Motor neuron (in vitro differentiated cells): Measurements from ENCODE around the gene WFDC10A. TPM values are rescaled to one million over a fixed set of nuclear protein-coding genes. Genes with fewer than 3 reads are reported as not detected.
A peak's percentile ranks its signal among the peaks of the same experiment; 100 is the strongest.
"Not testable (repeated sequence)": the region's sequence is repeated elsewhere in the genome, so short reads cannot be mapped to it uniquely, and the experiment has no call there.

Source experiments
- ATAC-seq, 8 experiments: fragments of 200-7000 bp; cut with Tn5 transposase; replicated peaks in 6 of 8; 2 replicates each; pipeline ENCODE4 v1.8.0; 2021; ENCODE audit warnings: mild to moderate bottlenecking in 8 of 8, moderate library complexity in 8 of 8
- H3K27ac ChIP-seq, 2 donors: fragments of 250-450 bp; sonication (Bioruptor Pico); 2 replicates each; pipeline ENCODE4 v1.9.0; 2021; ENCODE audit warnings: antibody characterized with exemption in 2 of 2, mild to moderate bottlenecking in 2 of 2, moderate library complexity in 1 of 2
- H3K4me1 ChIP-seq, 2 donors: fragments of 250-450 bp; sonication (Bioruptor Pico); replicated peaks in 1 of 2; 2 replicates each; pipeline ENCODE4 v1.6.1; 2021; ENCODE audit warnings: antibody characterized with exemption in 2 of 2, mild to moderate bottlenecking in 2 of 2, moderate library complexity in 1 of 2
- H3K4me3 ChIP-seq, 5 donors: fragments of 250-450 bp; sonication (Bioruptor Pico); 2 replicates each; pipeline ENCODE4 v1.9.0; 2021; ENCODE audit warnings: antibody characterized with exemption in 5 of 5, mild to moderate bottlenecking in 5 of 5, moderate library complexity in 4 of 5
- WGBS, 10 experiments: fragments of 450-650 bp; shearing (Covaris generic); methylation state at CpG; one replicate each; pipeline ENCODE4 v1.0.0; 2022; 5-methylcytosine and 5-hydroxymethylcytosine counted together
- in situ Hi-C, 9 experiments: fragments of 400-800 bp; cut with MboI; loops; one replicate each; pipeline ENCODE4 v1.15.0; 2021; ENCODE audit warnings: low sequenced_read_pairs in 9 of 9, low pct_unique_long_range_greater_than_20kb in 2 of 9; ENCODE audit not compliant: unreplicated experiment in 9 of 9
- total RNA-seq, 8 experiments: library from RNA; unstranded; fragments of 300-600 nt; gene quantifications; 2 replicates each; pipeline versions ENCODE4 v1.2.3 to v1.2.4, GENCODE V29; 2022

WFDC10A gene
- total RNA-seq, result not detected

GRCh38 chr20:45629496-45630100 is at the start of gene WFDC10A:
Gene WFDC10A (plus strand): TSS chr20:45629739. CDS start chr20:45629814, 75 bp downstream.
- Histone ChIP-seq H3K27ac (no peak within 1 kb of the TSS), H3K4me3 (no peak within 1 kb of the TSS), H3K4me1 (no peaks in the 10 kb centered on the region)
- ATAC-seq, result peak; percentile 58 to 100 (median 76)
- in situ Hi-C loops, result no loop called here
- 0 to 31% (median 10%) methylated on average over 1 to 6 of the region's 9 CpGs for WGBS, 10 experiments

GRCh38 chr20:45581702-45582101 is 47.8 kb upstream of the WFDC10A start:
- peaks cover 4 to 7% of the 10 kb centered on the region in 2 donors for H3K4me1 ChIP-seq
- ATAC-seq, result no peak
- H3K27ac ChIP-seq, result no peak overlapping the region
- no peak overlapping the region for H3K4me3 ChIP-seq
- in situ Hi-C loops, result no loop called here

GRCh38 chr20:45583502-45583901 is 46.0 kb upstream of the WFDC10A start:
- H3K4me1 ChIP-seq, result peaks cover 0 to 4% of the 10 kb centered on the region in 2 donors
- no peak overlapping the region for H3K4me3 ChIP-seq
- 50 to 90% (median 67%) methylated on average over 1 to 3 of the region's 3 CpGs; no CpG with 5 or more reads in 2 of the 10 experiments for WGBS, 10 experiments
- H3K27ac ChIP-seq, result no peak overlapping the region
- ATAC-seq, result no peak
- in situ Hi-C loops, result no loop called here

GRCh38 chr20:45584294-45584693 is 45.2 kb upstream of the WFDC10A start:
- WGBS, 10 experiments, result 60 to 100% (median 89%) methylated on average over 1 to 5 of the region's 5 CpGs; no CpG with 5 or more reads in 2 of the 10 experiments
- ATAC-seq, H3K27ac ChIP-seq, H3K4me1 ChIP-seq, H3K4me3 ChIP-seq, in situ Hi-C loops: not testable (repeated sequence)

GRCh38 chr20:45585986-45586385 is 43.6 kb upstream of the WFDC10A start:
- in situ Hi-C loops, H3K4me3 ChIP-seq, H3K27ac ChIP-seq, H3K4me1 ChIP-seq, ATAC-seq: not testable (repeated sequence)
- WGBS, 10 experiments, result 23 to 100% (median 83%) methylated on average over 1 to 4 of the region's 5 CpGs; no CpG with 5 or more reads in 3 of the 10 experiments

- in situ Hi-C loops, result no loop called here
These were observed 40.7 kb upstream of the WFDC10A start for GRCh38 chr20:45588800-45589199.

GRCh38 chr20:45589725-45590124 is 39.8 kb upstream of the WFDC10A start:
- Histone ChIP-seq H3K4me3 (no peak overlapping the region), H3K27ac (no peak overlapping the region), H3K4me1 (no peaks in the 10 kb centered on the region)
- no peak for ATAC-seq
- WGBS, 10 experiments, result 0 to 29% (median 8%) methylated on average over 1 of the region's 1 CpG; no CpG with 5 or more reads in 6 of the 10 experiments
- in situ Hi-C loops, result no loop called here

More at GRCh38 chr20:45588800-45589199, 40.7 kb upstream of the WFDC10A start:
- Histone ChIP-seq H3K4me3 (no peak overlapping the region), H3K4me1 (no peaks in the 10 kb centered on the region), H3K27ac (no peak overlapping the region)
- ATAC-seq, result no peak
- WGBS, 10 experiments, result 0 to 100% (median 83%) methylated on average over 1 to 2 of the region's 2 CpGs; no CpG with 5 or more reads in 5 of the 10 experiments

- in situ Hi-C loops, result no loop called here
- 16 to 79% (median 60%) methylated on average over 1 to 5 of the region's 5 CpGs for WGBS, 10 experiments
- Histone ChIP-seq H3K4me1 (no peaks in the 10 kb centered on the region), H3K4me3 (no peak overlapping the region), H3K27ac (no peak overlapping the region)
- peak in 3 of 8 experiments; percentile 77 to 89 (median 81) for ATAC-seq
These were observed 36.9 kb upstream of the WFDC10A start for GRCh38 chr20:45592574-45593189.

GRCh38 chr20:45593498-45593897 is 36.0 kb upstream of the WFDC10A start:
- WGBS, 10 experiments, result 0 to 75% (median 0%) methylated on average over 1 of the region's 1 CpG; no CpG with 5 or more reads in 1 of the 10 experiments
- Histone ChIP-seq H3K27ac (no peak overlapping the region), H3K4me3 (no peak overlapping the region), H3K4me1 (no peaks in the 10 kb centered on the region)
- in situ Hi-C loops, result no loop called here
- ATAC-seq, result no peak

- Histone ChIP-seq H3K27ac (no peak overlapping the region), H3K4me1 (no peaks in the 10 kb centered on the region), H3K4me3 (no peak overlapping the region)
- WGBS, 10 experiments, result 0 to 83% (median 0%) methylated on average over 1 of the region's 1 CpG; no CpG with 5 or more reads in 6 of the 10 experiments
- in situ Hi-C loops, result no loop called here
- ATAC-seq, result no peak
These were observed 34.3 kb upstream of the WFDC10A start for GRCh38 chr20:45595235-45595634.

GRCh38 chr20:45607810-45608209 is 21.7 kb upstream of the WFDC10A start:
- Histone ChIP-seq H3K4me1 (no peaks in the 10 kb centered on the region), H3K27ac (no peak overlapping the region), H3K4me3 (no peak overlapping the region)
- no peak for ATAC-seq
- in situ Hi-C loops, result no loop called here
- WGBS, 10 experiments, result 17 to 100% (median 94%) methylated on average over 1 of the region's 1 CpG; no CpG with 5 or more reads in 4 of the 10 experiments

GRCh38 chr20:45611054-45611453 is 18.5 kb upstream of the WFDC10A start:
- Histone ChIP-seq H3K4me3 (no peak overlapping the region), H3K27ac (no peak overlapping the region), H3K4me1 (no peaks in the 10 kb centered on the region)
- WGBS, 10 experiments, result 20 to 100% (median 71%) methylated on average over 1 to 3 of the region's 4 CpGs; no CpG with 5 or more reads in 2 of the 10 experiments
- ATAC-seq, result peak in 3 of 8 experiments; percentile 41 to 99 (median 98)
- in situ Hi-C loops, result no loop called here

GRCh38 chr20:45612314-45612713 is 17.2 kb upstream of the WFDC10A start:
- ATAC-seq, result no peak
- in situ Hi-C loops, result no loop called here
- no peaks in the 10 kb centered on the region for H3K4me1 ChIP-seq
- H3K27ac ChIP-seq, result no peak overlapping the region
- H3K4me3 ChIP-seq, result no peak overlapping the region

- H3K4me1 ChIP-seq, result no peaks in the 10 kb centered on the region
- in situ Hi-C loops, result no loop called here
- no peak overlapping the region for H3K27ac ChIP-seq
- WGBS, 10 experiments, result 43 to 100% (median 86%) methylated on average over 1 to 2 of the region's 2 CpGs; no CpG with 5 or more reads in 5 of the 10 experiments
- ATAC-seq, result no peak
- no peak overlapping the region for H3K4me3 ChIP-seq
These were observed 11.9 kb upstream of the WFDC10A start for GRCh38 chr20:45617591-45617990.
